T-helper 1 cell (primary cell): ENCODE measurements around the gene HNRNPR.
"Not testable (repeated sequence)": the region's sequence is repeated elsewhere in the genome, so short reads cannot be mapped to it uniquely, and the experiment has no call there.

ENCODE experiments used
- DNase-seq, 5 donors: peaks; one replicate each; pipeline ENCODE4 v3.0.0-alpha.2; 2012 to 2020

The HNRNPR gene

GRCh38 chr1:23322770-23323169 lies 21.3 kb downstream of the HNRNPR start:
- DNase-seq: no peak

- not testable (repeated sequence) for DNase-seq
Observed at GRCh38 chr1:23310280-23310679, 33.8 kb downstream of the HNRNPR start.

- no peak for DNase-seq
Observed at GRCh38 chr1:23304140-23304620, 39.9 kb downstream of the HNRNPR start.

- no peak for DNase-seq
Observed at GRCh38 chr1:23303524-23303923, 40.6 kb downstream of the HNRNPR start.

GRCh38 chr1:23296931-23297330 lies 47.2 kb downstream of the HNRNPR start:
- no peak for DNase-seq

GRCh38 chr1:23291706-23292105 lies 52.4 kb downstream of the HNRNPR start:
- no peak for DNase-seq

- no peak for DNase-seq
Observed at GRCh38 chr1:23290836-23291565, 53.1 kb downstream of the HNRNPR start.

- no peak for DNase-seq
Observed at GRCh38 chr1:23288671-23289070, 55.4 kb downstream of the HNRNPR start.

GRCh38 chr1:23288201-23288600 lies 55.9 kb downstream of the HNRNPR start:
- no peak for DNase-seq

- no peak for DNase-seq
Observed at GRCh38 chr1:23286401-23286800, 57.7 kb downstream of the HNRNPR start.

- no peak for DNase-seq
Observed at GRCh38 chr1:23283667-23284602, 60.1 kb downstream of the HNRNPR start.

GRCh38 chr1:23282957-23283356 lies 61.1 kb downstream of the HNRNPR start:
- no peak for DNase-seq

- DNase-seq: no peak
Observed at GRCh38 chr1:23278717-23279116, 65.4 kb downstream of the HNRNPR start.

- DNase-seq: no peak
Observed at GRCh38 chr1:23276531-23276930, 67.6 kb downstream of the HNRNPR start.

- no peak for DNase-seq
Observed at GRCh38 chr1:23274134-23274505, 70.0 kb downstream of the HNRNPR start.

GRCh38 chr1:23273450-23274133 lies 70.5 kb downstream of the HNRNPR start:
- no peak for DNase-seq

- DNase-seq: no peak
Observed at GRCh38 chr1:23263380-23263887, 80.7 kb downstream of the HNRNPR start.

GRCh38 chr1:23258082-23258481 lies 86.0 kb downstream of the HNRNPR start:
- not testable (repeated sequence) for DNase-seq

GRCh38 chr1:23257371-23257770 lies 86.7 kb downstream of the HNRNPR start:
- DNase-seq: not testable (repeated sequence)
